Subcutaneous abdominal adipose tissue (tissue), 5 donors: Measurements from ENCODE around the gene GGTLC2.

Experiments
- H3K27ac ChIP-seq: one replicate; pipeline ENCODE4 v1.7.0; 2013; ENCODE audit warnings: low read depth, mild to moderate bottlenecking, inconsistent platforms, low read length, moderate library complexity
- H3K27me3 ChIP-seq, 5 donors: one replicate each; pipeline ENCODE4 v1.7.0; 2013; ENCODE audit warnings: low read length in 5 of 5, inconsistent platforms in 1 of 5; ENCODE audit not compliant: control insufficient read depth in 5 of 5, insufficient read depth in 4 of 5
- H3K36me3 ChIP-seq, 5 donors: one replicate each; pipeline ENCODE4 v1.7.0; 2013; ENCODE audit warnings: low read length in 5 of 5; ENCODE audit not compliant: control insufficient read depth in 5 of 5, insufficient read depth in 5 of 5
- H3K4me1 ChIP-seq, 5 donors: one replicate each; pipeline ENCODE4 v1.7.0; 2013; ENCODE audit warnings: low read length in 5 of 5, mild to moderate bottlenecking in 3 of 5, moderate library complexity in 1 of 5; ENCODE audit not compliant: control insufficient read depth in 5 of 5, insufficient read depth in 5 of 5
- H3K4me3 ChIP-seq, 5 donors: one replicate each; pipeline ENCODE4 v1.7.0; 2013; ENCODE audit warnings: low read length in 5 of 5, low read depth in 1 of 5
- H3K9ac ChIP-seq, 5 donors: one replicate each; pipeline ENCODE4 v1.7.0; 2013; ENCODE audit warnings: low read length in 5 of 5, mild to moderate bottlenecking in 4 of 5, moderate library complexity in 3 of 5
- H3K9me3 ChIP-seq, 5 donors: one replicate each; pipeline ENCODE4 v1.7.0; 2013; ENCODE audit warnings: low read length in 5 of 5; ENCODE audit not compliant: control insufficient read depth in 5 of 5
- donor health status: healthy.
- donor health status: healthy.
- donor health status: healthy.
- donor health status: healthy.
- donor health status: healthy.

The GGTLC2 gene

GRCh38 chr22:22667966-22668880 lies 23.8 kb downstream of the GGTLC2 start:
- H3K4me1 ChIP-seq, result no peaks in the 10 kb centered on the region
- H3K27ac ChIP-seq, result no peak overlapping the region
- H3K27me3 ChIP-seq, result peaks cover 0 to 8% (median 4%) of the 10 kb centered on the region in 5 donors
- H3K9ac ChIP-seq, result no peak overlapping the region
- H3K36me3 ChIP-seq, result no peaks in the 10 kb centered on the region
- no peak overlapping the region for H3K4me3 ChIP-seq
- peaks cover 0 to 7% (median 5%) of the 10 kb centered on the region in 5 donors for H3K9me3 ChIP-seq

- H3K9me3 ChIP-seq, result peaks cover 0 to 7% (median 5%) of the 10 kb centered on the region in 5 donors
- no peak overlapping the region for H3K27ac ChIP-seq
- peaks cover 0 to 12% (median 5%) of the 10 kb centered on the region in 5 donors for H3K27me3 ChIP-seq
- H3K4me1 ChIP-seq, result no peaks in the 10 kb centered on the region
- no peak overlapping the region for H3K9ac ChIP-seq
- no peak overlapping the region for H3K4me3 ChIP-seq
- no peaks in the 10 kb centered on the region for H3K36me3 ChIP-seq
These were observed 24.7 kb downstream of the GGTLC2 start for GRCh38 chr22:22669093-22669492.

GRCh38 chr22:22670076-22670795 lies 25.8 kb downstream of the GGTLC2 start:
- no peaks in the 10 kb centered on the region for H3K4me1 ChIP-seq
- H3K27me3 ChIP-seq, result peaks cover 0 to 12% (median 5%) of the 10 kb centered on the region in 5 donors
- H3K36me3 ChIP-seq, result no peaks in the 10 kb centered on the region
- H3K9ac ChIP-seq, result no peak overlapping the region
- no peak overlapping the region for H3K4me3 ChIP-seq
- H3K9me3 ChIP-seq, result peaks cover 0 to 7% (median 5%) of the 10 kb centered on the region in 5 donors
- H3K27ac ChIP-seq, result no peak overlapping the region

GRCh38 chr22:22671506-22671905 lies 27.1 kb downstream of the GGTLC2 start:
- H3K27me3 ChIP-seq, result peaks cover 0 to 12% (median 5%) of the 10 kb centered on the region in 5 donors
- H3K4me1 ChIP-seq, result no peaks in the 10 kb centered on the region
- H3K9me3 ChIP-seq, result peaks cover 0 to 7% (median 5%) of the 10 kb centered on the region in 5 donors
- no peak overlapping the region for H3K4me3 ChIP-seq
- H3K27ac ChIP-seq, result no peak overlapping the region
- no peak overlapping the region for H3K9ac ChIP-seq
- H3K36me3 ChIP-seq, result no peaks in the 10 kb centered on the region

- Histone ChIP-seq H3K27me3 (peaks cover 0 to 12% (median 5%) of the 10 kb centered on the region in 5 donors), H3K9me3 (peaks cover 0 to 7% (median 5%) of the 10 kb centered on the region in 5 donors), H3K27ac (no peak overlapping the region), H3K4me1 (no peaks in the 10 kb centered on the region), H3K36me3 (no peaks in the 10 kb centered on the region), H3K9ac (no peak overlapping the region), H3K4me3 (no peak overlapping the region)
These were observed 28.7 kb downstream of the GGTLC2 start for GRCh38 chr22:22673099-22673498.

GRCh38 chr22:22673628-22674027 lies 29.2 kb downstream of the GGTLC2 start:
- Histone ChIP-seq H3K27me3 (peaks cover 0 to 10% (median 3%) of the 10 kb centered on the region in 5 donors), H3K9ac (no peak overlapping the region), H3K9me3 (peaks cover 0 to 7% (median 5%) of the 10 kb centered on the region in 5 donors), H3K4me3 (no peak overlapping the region), H3K4me1 (no peaks in the 10 kb centered on the region), H3K36me3 (no peaks in the 10 kb centered on the region), H3K27ac (no peak overlapping the region)

GRCh38 chr22:22674467-22674866 lies 30.1 kb downstream of the GGTLC2 start:
- Histone ChIP-seq H3K9ac (no peak overlapping the region), H3K4me1 (no peaks in the 10 kb centered on the region), H3K36me3 (no peaks in the 10 kb centered on the region), H3K27me3 (peaks cover 0 to 9% (median 3%) of the 10 kb centered on the region in 5 donors), H3K9me3 (peaks cover 0 to 7% (median 3%) of the 10 kb centered on the region in 5 donors), H3K27ac (no peak overlapping the region), H3K4me3 (no peak overlapping the region)

- H3K4me1 ChIP-seq, result no peaks in the 10 kb centered on the region
- no peak overlapping the region for H3K27ac ChIP-seq
- no peak overlapping the region for H3K4me3 ChIP-seq
- no peaks in the 10 kb centered on the region for H3K36me3 ChIP-seq
- H3K27me3 ChIP-seq, result peaks cover 0 to 3% (median 0%) of the 10 kb centered on the region in 5 donors
- H3K9ac ChIP-seq, result no peak overlapping the region
- H3K9me3 ChIP-seq, result no peaks in the 10 kb centered on the region
These were observed 34.6 kb downstream of the GGTLC2 start for GRCh38 chr22:22678970-22679369.

GRCh38 chr22:22680396-22680795 lies 36.0 kb downstream of the GGTLC2 start:
- Histone ChIP-seq H3K27me3 (peaks cover 0 to 3% (median 0%) of the 10 kb centered on the region in 5 donors), H3K9me3 (no peaks in the 10 kb centered on the region), H3K36me3 (no peaks in the 10 kb centered on the region), H3K9ac (no peak overlapping the region), H3K27ac (no peak overlapping the region), H3K4me1 (no peaks in the 10 kb centered on the region), H3K4me3 (no peak overlapping the region)
